Astrocyte (in vitro differentiated cells and primary cell): ENCODE data around the gene MEGF11. TPM values are rescaled to one million over a fixed set of nuclear protein-coding genes. Genes with fewer than 3 reads are reported as not detected.

Experiments
- DNase-seq: peaks from one replicate; pipeline ENCODE4 v3.0.0-alpha.2; 2010; ENCODE audit warnings: low read depth
- FAIRE-seq: peaks from 2 replicates; lab custom pipeline; 2011; peaks lifted over from hg19 to GRCh38; lab: Jason Lieb, UNC
- H2AFZ ChIP-seq: 2 replicates; pipeline ENCODE4 v1.6.0; 2012; ENCODE audit warnings: low read depth, low read length, inconsistent platforms
- H3K27ac ChIP-seq: 2 replicates; pipeline ENCODE4 v1.5.1; 2011; ENCODE audit warnings: low read depth, low read length, inconsistent platforms
- H3K27me3 ChIP-seq: 2 replicates; pipeline ENCODE4 v1.6.0; 2011; ENCODE audit warnings: low read length, inconsistent platforms; ENCODE audit not compliant: insufficient read depth
- H3K36me3 ChIP-seq: 2 replicates; pipeline ENCODE4 v1.5.1; 2011; ENCODE audit warnings: low read length, inconsistent platforms; ENCODE audit not compliant: insufficient read depth
- H3K4me1 ChIP-seq: 2 replicates; pipeline ENCODE4 v1.5.1; 2011; ENCODE audit warnings: low read length, inconsistent platforms; ENCODE audit not compliant: insufficient read depth
- H3K4me2 ChIP-seq: 2 replicates; pipeline ENCODE4 v1.6.0; 2012; ENCODE audit warnings: low read length, inconsistent platforms
- H3K4me3 ChIP-seq: 2 replicates; pipeline ENCODE4 v1.5.1; 2011; ENCODE audit warnings: low read depth, mild to moderate bottlenecking, low read length, inconsistent platforms; ENCODE audit not compliant: insufficient read depth
- H3K79me2 ChIP-seq: 2 replicates; pipeline ENCODE4 v1.6.0; 2012; ENCODE audit warnings: mild to moderate bottlenecking, low read length, inconsistent platforms; ENCODE audit not compliant: insufficient read depth
- H3K9ac ChIP-seq: 2 replicates; pipeline ENCODE4 v1.6.0; 2012; ENCODE audit warnings: mild to moderate bottlenecking, low read length, inconsistent platforms
- H3K9me3 ChIP-seq: 2 replicates; pipeline ENCODE4 v1.5.1; 2012; ENCODE audit warnings: low read depth, mild to moderate bottlenecking, low read length, inconsistent platforms; ENCODE audit not compliant: insufficient read depth
- H4K20me1 ChIP-seq: 2 replicates; pipeline ENCODE4 v1.6.0; 2012; ENCODE audit warnings: low read length, inconsistent platforms; ENCODE audit not compliant: insufficient read depth
- H3K27ac Mint-ChIP-seq: one replicate; pipeline ENCODE4 v1.8.0; 2021; ENCODE audit warnings: mild to moderate bottlenecking, mixed read lengths; ENCODE audit not compliant: unreplicated experiment
- H3K27me3 Mint-ChIP-seq: one replicate; pipeline ENCODE4 v1.8.0; 2021; ENCODE audit warnings: low read depth, mixed read lengths; ENCODE audit not compliant: unreplicated experiment
- H3K36me3 Mint-ChIP-seq: one replicate; pipeline ENCODE4 v1.8.0; 2021; ENCODE audit warnings: low read depth, mixed read lengths; ENCODE audit not compliant: unreplicated experiment
- H3K4me1 Mint-ChIP-seq: one replicate; pipeline ENCODE4 v1.8.0; 2021; ENCODE audit warnings: low read depth, mixed read lengths; ENCODE audit not compliant: unreplicated experiment
- H3K4me3 Mint-ChIP-seq: one replicate; pipeline ENCODE4 v1.8.0; 2021; ENCODE audit warnings: mild to moderate bottlenecking, moderate library complexity, mixed read lengths; ENCODE audit not compliant: unreplicated experiment
- H3K9me3 Mint-ChIP-seq: one replicate; pipeline ENCODE4 v1.8.0; 2021; ENCODE audit warnings: mild to moderate bottlenecking, mixed read lengths; ENCODE audit not compliant: unreplicated experiment
- EZH2 ChIP-seq: IDR thresholded peaks from 2 replicates; pipeline ENCODE4 v1.6.1; 2012; ENCODE audit warnings: mild to moderate bottlenecking, low read length, inconsistent platforms; ENCODE audit not compliant: insufficient read depth
- total RNA-seq: library from RNA; stranded (reverse); gene quantifications from 2 replicates; pipeline ENCODE4 v1.2.1, GENCODE V29; 2021
- TF ChIP-seq, protein P1 (sequence below): IDR thresholded peaks from 2 replicates; pipeline ENCODE4 v1.5.1; 2011; ENCODE audit warnings: low read depth, mild to moderate bottlenecking, inconsistent platforms, low read length, moderate library complexity; ENCODE audit not compliant: insufficient read depth

MEGF11 gene
- total RNA-seq, 1 donor from 2014 or later, result 0.16 TPM

DNA sequence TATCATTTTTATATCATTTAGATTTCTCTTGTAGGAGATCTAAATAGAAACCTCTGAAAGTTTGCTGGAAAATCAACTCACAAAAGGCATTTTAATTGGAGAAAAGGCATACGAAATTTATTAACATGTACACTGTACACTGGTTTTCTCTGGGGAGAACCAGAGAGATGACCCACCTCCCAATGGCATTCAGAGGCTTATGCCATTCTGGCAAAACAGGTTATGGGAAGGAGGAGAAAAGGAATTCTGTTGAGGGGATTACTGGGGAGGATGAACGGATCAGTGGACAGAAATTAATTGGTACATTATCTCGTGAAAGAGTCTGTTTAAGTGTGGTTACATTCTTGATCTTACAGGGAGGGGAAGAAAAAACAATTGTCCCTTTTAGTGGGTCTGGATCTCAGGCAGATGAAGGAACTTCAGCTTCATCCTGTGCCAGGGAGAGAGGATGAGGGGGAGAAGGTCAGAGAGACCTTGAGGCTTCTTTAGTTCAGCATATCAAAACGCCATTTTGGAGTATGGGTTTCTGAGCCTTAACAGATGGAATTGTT lies 367.8 kb downstream of the MEGF11 start:
- Histone ChIP-seq H3K27ac (no peak overlapping the region), H3K36me3 (peaks cover 47% of the 10 kb centered on the region), H3K4me2 (no peak overlapping the region), H3K27me3 (no peaks in the 10 kb centered on the region), H3K4me1 (no peaks in the 10 kb centered on the region), H3K79me2 (peaks cover 40% of the 10 kb centered on the region), H2AFZ (no peak overlapping the region), H4K20me1 (peaks cover 59% of the 10 kb centered on the region), H3K9ac (no peak overlapping the region), H3K4me3 (no peak overlapping the region), H3K9me3 (no peaks in the 10 kb centered on the region)
- Mint-ChIP-seq H3K4me3 (no peak overlapping the region), H3K36me3 (peaks cover 2% of the 10 kb centered on the region), H3K27ac (no peak overlapping the region), H3K4me1 (no peaks in the 10 kb centered on the region), H3K9me3 (no peaks in the 10 kb centered on the region), H3K27me3 (no peaks in the 10 kb centered on the region)
- DNase-seq (no peak), FAIRE-seq (no peak)
- TF ChIP-seq, protein P1, sequence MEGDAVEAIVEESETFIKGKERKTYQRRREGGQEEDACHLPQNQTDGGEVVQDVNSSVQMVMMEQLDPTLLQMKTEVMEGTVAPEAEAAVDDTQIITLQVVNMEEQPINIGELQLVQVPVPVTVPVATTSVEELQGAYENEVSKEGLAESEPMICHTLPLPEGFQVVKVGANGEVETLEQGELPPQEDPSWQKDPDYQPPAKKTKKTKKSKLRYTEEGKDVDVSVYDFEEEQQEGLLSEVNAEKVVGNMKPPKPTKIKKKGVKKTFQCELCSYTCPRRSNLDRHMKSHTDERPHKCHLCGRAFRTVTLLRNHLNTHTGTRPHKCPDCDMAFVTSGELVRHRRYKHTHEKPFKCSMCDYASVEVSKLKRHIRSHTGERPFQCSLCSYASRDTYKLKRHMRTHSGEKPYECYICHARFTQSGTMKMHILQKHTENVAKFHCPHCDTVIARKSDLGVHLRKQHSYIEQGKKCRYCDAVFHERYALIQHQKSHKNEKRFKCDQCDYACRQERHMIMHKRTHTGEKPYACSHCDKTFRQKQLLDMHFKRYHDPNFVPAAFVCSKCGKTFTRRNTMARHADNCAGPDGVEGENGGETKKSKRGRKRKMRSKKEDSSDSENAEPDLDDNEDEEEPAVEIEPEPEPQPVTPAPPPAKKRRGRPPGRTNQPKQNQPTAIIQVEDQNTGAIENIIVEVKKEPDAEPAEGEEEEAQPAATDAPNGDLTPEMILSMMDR, result no peak
- no peak for TF ChIP-seq EZH2

DNA sequence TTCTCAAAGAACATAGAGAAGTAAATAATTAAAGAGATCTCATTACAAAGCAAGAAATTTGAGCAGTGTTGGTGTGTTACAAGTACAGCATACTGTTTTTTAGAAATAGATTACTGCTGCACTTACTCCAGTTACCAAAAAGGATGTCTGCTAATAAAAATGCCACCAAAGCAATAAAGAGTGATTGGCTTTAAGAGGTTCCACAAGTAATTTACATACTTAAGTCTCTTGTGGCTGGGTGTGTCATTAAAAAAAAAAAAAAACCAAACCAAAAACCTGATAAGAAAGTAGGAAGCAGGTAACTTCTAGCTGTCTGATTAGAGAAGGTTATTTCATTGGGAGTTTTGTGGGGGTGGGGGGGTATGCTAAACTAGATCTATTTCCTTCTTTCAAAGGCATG lies 369.0 kb downstream of the MEGF11 start:
- H3K27me3 Mint-ChIP-seq, result no peaks in the 10 kb centered on the region
- no peak overlapping the region for H3K4me3 Mint-ChIP-seq
- Histone ChIP-seq H2AFZ (no peak overlapping the region), H3K4me2 (no peak overlapping the region), H3K4me3 (no peak overlapping the region), H3K27me3 (no peaks in the 10 kb centered on the region), H4K20me1 (peaks cover 48% of the 10 kb centered on the region), H3K4me1 (no peaks in the 10 kb centered on the region), H3K27ac (no peak overlapping the region), H3K9ac (no peak overlapping the region), H3K9me3 (no peaks in the 10 kb centered on the region), H3K79me2 (peaks cover 37% of the 10 kb centered on the region), H3K36me3 (peaks cover 49% of the 10 kb centered on the region)
- DNase-seq (no peak), FAIRE-seq (no peak)
- no peak overlapping the region for H3K27ac Mint-ChIP-seq
- TF ChIP-seq EZH2, result no peak
- TF ChIP-seq, protein P1, result no peak
- H3K9me3 Mint-ChIP-seq, result no peaks in the 10 kb centered on the region
- H3K36me3 Mint-ChIP-seq, result peaks cover 2% of the 10 kb centered on the region
- H3K4me1 Mint-ChIP-seq, result no peaks in the 10 kb centered on the region

DNA sequence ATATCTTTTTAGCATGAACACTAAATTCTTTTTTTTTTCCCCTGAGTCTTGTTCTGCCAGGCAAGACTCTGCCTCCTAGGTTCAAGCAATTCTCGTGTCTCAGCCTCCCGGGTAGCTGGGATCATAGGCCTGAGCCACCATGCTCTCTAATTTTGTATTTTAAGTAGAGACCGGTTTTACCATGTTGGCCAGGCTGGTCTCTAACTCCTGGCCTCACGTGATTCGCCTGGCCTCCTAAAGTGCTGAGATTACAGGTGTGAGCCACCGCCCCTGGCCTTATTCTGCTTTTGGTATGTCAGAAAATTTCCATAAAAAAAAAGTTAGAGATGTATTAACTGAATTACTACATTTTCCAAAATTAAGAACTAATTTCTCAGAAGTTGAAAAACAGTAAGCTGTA lies 370.0 kb downstream of the MEGF11 start:
- FAIRE-seq (no peak), DNase-seq (no peak)
- no peak for TF ChIP-seq EZH2
- TF ChIP-seq, protein P1, result no peak
- Histone ChIP-seq H2AFZ (no peak overlapping the region), H3K9ac (no peak overlapping the region), H3K9me3 (no peaks in the 10 kb centered on the region), H3K4me2 (no peak overlapping the region), H4K20me1 (peaks cover 49% of the 10 kb centered on the region), H3K36me3 (peaks cover 42% of the 10 kb centered on the region), H3K4me1 (no peaks in the 10 kb centered on the region), H3K27me3 (no peaks in the 10 kb centered on the region), H3K27ac (no peak overlapping the region), H3K79me2 (peaks cover 32% of the 10 kb centered on the region), H3K4me3 (no peak overlapping the region)
- H3K4me1 Mint-ChIP-seq, result no peaks in the 10 kb centered on the region
- peak overlapping the region; percentile 5 for H3K27ac Mint-ChIP-seq
- H3K4me3 Mint-ChIP-seq, result no peak overlapping the region
- no peaks in the 10 kb centered on the region for H3K27me3 Mint-ChIP-seq
- H3K9me3 Mint-ChIP-seq, result no peaks in the 10 kb centered on the region
- peaks cover 2% of the 10 kb centered on the region for H3K36me3 Mint-ChIP-seq
